ENCODE results near the gene ADAMTS9.

The ADAMTS9 gene

GRCh38 chr3:64667887-64668581 lies 19.8 kb downstream of the ADAMTS9 start:
- no peak overlapping the region for H3K4me3 ChIP-seq (ENCODE audit: low read length)
- TF ChIP-seq CTCF (IDR thresholded peaks at IDR 0.05; ENCODE audit: insufficient read depth, low read depth, low read length, missing control alignments) = no peak
- no peak for DNase-seq (ENCODE audit: low read depth)

- peak; percentile 17 for DNase-seq (ENCODE audit: low read depth)
- H3K4me3 ChIP-seq (ENCODE audit: low read length) = no peak overlapping the region
- TF ChIP-seq CTCF (IDR thresholded peaks at IDR 0.05; ENCODE audit: insufficient read depth, low read depth, low read length, missing control alignments) = no peak
Observed at GRCh38 chr3:64667138-64667537, 20.7 kb downstream of the ADAMTS9 start.

- peak; percentile 18 for DNase-seq (ENCODE audit: low read depth)
- TF ChIP-seq CTCF (IDR thresholded peaks at IDR 0.05; ENCODE audit: insufficient read depth, low read depth, low read length, missing control alignments) = no peak
- no peak overlapping the region for H3K4me3 ChIP-seq (ENCODE audit: low read length)
Observed at GRCh38 chr3:64666171-64666588, 21.6 kb downstream of the ADAMTS9 start.

- no peak for TF ChIP-seq CTCF (IDR thresholded peaks at IDR 0.05; ENCODE audit: insufficient read depth, low read depth, low read length, missing control alignments)
- no peak for DNase-seq (ENCODE audit: low read depth)
- H3K4me3 ChIP-seq (ENCODE audit: low read length) = no peak overlapping the region
Observed at GRCh38 chr3:64664397-64664796, 23.4 kb downstream of the ADAMTS9 start.

DNA sequence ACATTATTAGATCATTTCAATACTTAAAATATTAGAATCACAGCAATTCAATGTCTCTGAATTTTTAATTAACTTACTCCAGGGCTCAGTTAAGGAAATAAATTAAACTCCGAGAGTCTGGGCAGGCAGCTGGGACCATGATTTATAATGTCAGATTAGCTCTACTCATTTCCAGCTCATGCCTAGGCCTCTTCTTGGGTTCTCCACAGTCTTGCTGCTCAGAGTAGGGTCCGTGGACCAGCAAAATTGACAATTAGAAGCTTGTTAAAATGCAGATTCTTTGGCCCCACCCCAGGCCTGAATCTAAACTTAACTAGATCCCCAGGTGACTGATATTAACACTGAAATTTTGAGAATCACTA lies 28.2 kb downstream of the ADAMTS9 start:
- no peak for DNase-seq (ENCODE audit: low read depth)
- TF ChIP-seq CTCF (IDR thresholded peaks at IDR 0.05; ENCODE audit: insufficient read depth, low read depth, low read length, missing control alignments) = no peak
- no peak overlapping the region for H3K4me3 ChIP-seq (ENCODE audit: low read length)

- DNase-seq (ENCODE audit: low read depth) = no peak
- H3K4me3 ChIP-seq (ENCODE audit: low read length) = no peak overlapping the region
- TF ChIP-seq CTCF (IDR thresholded peaks at IDR 0.05; ENCODE audit: insufficient read depth, low read depth, low read length, missing control alignments) = no peak
Observed at GRCh38 chr3:64658001-64658400, 29.8 kb downstream of the ADAMTS9 start.

- DNase-seq (ENCODE audit: low read depth) = no peak
- no peak overlapping the region for H3K4me3 ChIP-seq (ENCODE audit: low read length)
- TF ChIP-seq CTCF (IDR thresholded peaks at IDR 0.05; ENCODE audit: insufficient read depth, low read depth, low read length, missing control alignments) = no peak
Observed at GRCh38 chr3:64656544-64656943, 31.3 kb downstream of the ADAMTS9 start.

Data from epithelial cell of esophagus (primary cell).